Rectal smooth muscle tissue (tissue), 1 donor: ENCODE results near the gene SLMAP.
"Not testable (repeated sequence)": the region's sequence is repeated elsewhere in the genome, so short reads cannot be mapped to it uniquely, and the experiment has no call there.

Source experiments
- H3K27ac ChIP-seq: one replicate; pipeline ENCODE4 v1.7.0; 2013; ENCODE audit warnings: low read depth, low read length, inconsistent platforms
- H3K27me3 ChIP-seq: one replicate; pipeline ENCODE4 v1.7.0; 2013; ENCODE audit warnings: low read length; ENCODE audit not compliant: control insufficient read depth, insufficient read depth
- H3K36me3 ChIP-seq: one replicate; pipeline ENCODE4 v1.7.0; 2013; ENCODE audit warnings: low read length; ENCODE audit not compliant: control insufficient read depth, insufficient read depth
- H3K4me1 ChIP-seq: one replicate; pipeline ENCODE4 v1.7.0; 2013; ENCODE audit warnings: low read length; ENCODE audit not compliant: control insufficient read depth, insufficient read depth
- H3K4me3 ChIP-seq: one replicate; pipeline ENCODE4 v1.7.0; 2013; ENCODE audit warnings: low read length
- H3K9ac ChIP-seq: one replicate; pipeline ENCODE4 v1.7.0; 2013; ENCODE audit warnings: low read length

SLMAP gene

DNA sequence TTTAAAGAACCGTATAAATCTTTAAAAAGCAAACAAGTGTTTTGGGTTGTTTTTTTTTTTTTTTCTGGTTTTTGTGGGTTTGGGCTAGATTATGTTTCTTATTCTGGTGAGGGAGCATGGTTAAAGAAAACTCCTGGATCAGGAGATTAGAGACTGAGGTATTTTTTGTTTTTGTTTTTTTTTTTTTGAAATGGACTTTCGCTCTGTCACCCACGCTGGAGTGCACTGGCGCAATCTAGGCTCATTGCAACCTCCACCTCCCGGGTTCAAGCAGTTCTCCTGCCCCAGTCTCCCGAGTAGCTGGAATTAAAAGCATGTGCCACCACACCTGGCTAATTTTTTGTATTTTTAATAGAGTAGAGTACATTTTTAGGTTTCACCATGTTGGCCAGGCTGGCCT, 95.2 kb downstream of the SLMAP start:
- Histone ChIP-seq H3K27ac (no peak overlapping the region), H3K27me3 (no peaks in the 10 kb centered on the region), H3K36me3 (no peaks in the 10 kb centered on the region), H3K4me1 (no peaks in the 10 kb centered on the region), H3K9ac (no peak overlapping the region), H3K4me3 (no peak overlapping the region)

DNA sequence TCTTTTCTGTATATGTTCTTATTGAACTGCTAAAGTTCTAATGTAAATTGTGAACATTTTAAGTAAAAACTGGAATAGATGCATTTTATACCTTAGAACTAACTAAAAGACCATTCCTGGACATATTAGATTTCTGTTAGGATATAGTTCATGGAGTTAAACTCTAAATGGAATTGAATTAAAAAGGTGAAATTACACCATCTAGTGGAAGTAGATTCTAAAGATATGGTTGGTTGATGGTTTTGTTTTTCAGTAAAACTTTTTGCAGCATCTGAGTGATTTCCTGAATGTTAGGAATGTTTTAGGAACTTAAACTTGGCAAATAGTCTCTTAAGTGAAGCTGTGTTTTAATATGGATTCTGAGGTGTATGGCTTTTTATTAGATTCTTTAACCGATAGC, 96.8 kb downstream of the SLMAP start:
- no peaks in the 10 kb centered on the region for H3K27me3 ChIP-seq
- no peak overlapping the region for H3K27ac ChIP-seq
- H3K9ac ChIP-seq: no peak overlapping the region
- H3K4me3 ChIP-seq: no peak overlapping the region
- H3K4me1 ChIP-seq: no peaks in the 10 kb centered on the region
- H3K36me3 ChIP-seq: no peaks in the 10 kb centered on the region

DNA sequence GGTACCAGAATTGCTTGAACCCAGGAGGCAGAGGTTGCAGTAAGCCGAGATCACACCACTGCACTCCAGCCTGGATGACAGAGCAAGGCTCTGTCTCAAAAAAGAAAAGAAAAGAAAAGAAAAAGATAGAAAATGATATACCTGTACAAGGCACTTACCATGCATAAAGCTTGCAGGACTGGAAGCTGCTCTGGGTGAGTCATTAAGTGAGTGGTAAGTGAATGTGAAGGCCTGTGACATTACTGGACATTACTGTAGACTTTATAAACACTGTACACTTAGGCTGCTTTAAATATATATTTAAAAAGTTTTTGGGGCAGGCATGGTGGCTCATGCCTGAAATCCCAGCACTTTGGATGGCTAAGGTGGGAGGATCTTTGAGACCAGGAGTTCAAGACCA, 99.2 kb downstream of the SLMAP start:
- Histone ChIP-seq H3K27ac (no peak overlapping the region), H3K4me3 (no peak overlapping the region), H3K4me1 (no peaks in the 10 kb centered on the region), H3K9ac (no peak overlapping the region), H3K36me3 (no peaks in the 10 kb centered on the region), H3K27me3 (no peaks in the 10 kb centered on the region)

DNA sequence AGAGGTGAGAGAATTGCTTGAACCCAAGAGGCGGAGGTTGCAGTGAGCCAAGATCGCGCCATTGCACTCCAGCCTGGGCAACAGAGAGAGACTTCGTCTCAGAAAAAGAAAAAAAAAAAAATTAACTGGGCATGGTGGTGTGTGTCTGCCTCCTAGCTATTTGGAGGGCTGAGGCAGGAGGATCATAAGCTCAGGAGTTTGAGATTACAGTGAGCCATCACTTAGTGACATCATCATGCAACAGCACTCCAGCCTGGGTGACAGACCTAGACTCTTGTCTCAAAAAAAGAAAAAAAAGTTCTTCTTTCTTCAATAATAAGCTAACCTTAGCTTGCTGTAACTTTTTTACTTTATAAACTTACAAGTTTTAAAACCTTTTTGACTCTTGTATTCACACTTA, 99.8 kb downstream of the SLMAP start:
- Histone ChIP-seq H3K27me3 (no peaks in the 10 kb centered on the region), H3K4me1 (no peaks in the 10 kb centered on the region), H3K4me3 (no peak overlapping the region), H3K36me3 (no peaks in the 10 kb centered on the region), H3K9ac (no peak overlapping the region), H3K27ac (no peak overlapping the region)

DNA sequence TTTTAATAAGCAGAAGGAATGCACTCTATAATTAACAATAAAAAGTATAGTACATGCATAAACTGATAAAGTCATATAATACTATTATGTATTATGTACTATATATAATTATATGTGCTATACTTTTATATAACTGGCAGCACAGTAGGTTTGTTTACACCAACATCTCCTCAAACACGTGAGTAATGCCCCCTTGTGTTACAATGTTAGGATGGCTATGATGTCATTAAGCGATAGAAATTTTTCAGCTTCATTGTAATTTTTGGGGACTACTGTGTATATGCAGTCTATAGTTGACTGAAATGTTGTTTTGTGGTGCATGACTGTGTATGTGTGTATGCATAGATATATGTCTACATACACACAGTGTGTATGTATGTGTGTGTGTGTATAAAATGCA, 100.6 kb downstream of the SLMAP start:
- Histone ChIP-seq H3K4me3 (no peak overlapping the region), H3K9ac (no peak overlapping the region), H3K36me3 (no peaks in the 10 kb centered on the region), H3K27ac (no peak overlapping the region), H3K4me1 (no peaks in the 10 kb centered on the region), H3K27me3 (no peaks in the 10 kb centered on the region)

DNA sequence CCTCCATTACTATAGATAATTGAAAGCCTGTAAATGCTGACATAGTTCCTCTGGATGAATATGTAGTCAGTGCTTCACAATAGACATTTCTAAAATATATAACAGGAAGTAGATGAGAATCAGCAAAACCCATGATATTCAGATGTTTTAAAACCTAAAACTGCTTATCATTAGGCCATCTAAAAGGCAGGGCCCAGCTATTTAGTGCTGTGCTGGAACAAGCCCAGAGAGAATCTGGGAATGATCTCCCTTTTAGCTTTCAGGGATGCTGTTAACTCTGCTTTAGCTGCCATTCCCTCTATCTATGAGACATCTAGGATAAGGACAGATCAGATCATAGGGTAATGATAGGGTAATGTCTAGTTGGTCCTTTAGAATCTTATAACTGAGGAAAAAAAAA, 106.8 kb downstream of the SLMAP start:
- H3K4me1 ChIP-seq: no peaks in the 10 kb centered on the region
- H3K27me3 ChIP-seq: no peaks in the 10 kb centered on the region
- no peak overlapping the region for H3K4me3 ChIP-seq
- no peak overlapping the region for H3K9ac ChIP-seq
- H3K36me3 ChIP-seq: no peaks in the 10 kb centered on the region
- no peak overlapping the region for H3K27ac ChIP-seq

DNA sequence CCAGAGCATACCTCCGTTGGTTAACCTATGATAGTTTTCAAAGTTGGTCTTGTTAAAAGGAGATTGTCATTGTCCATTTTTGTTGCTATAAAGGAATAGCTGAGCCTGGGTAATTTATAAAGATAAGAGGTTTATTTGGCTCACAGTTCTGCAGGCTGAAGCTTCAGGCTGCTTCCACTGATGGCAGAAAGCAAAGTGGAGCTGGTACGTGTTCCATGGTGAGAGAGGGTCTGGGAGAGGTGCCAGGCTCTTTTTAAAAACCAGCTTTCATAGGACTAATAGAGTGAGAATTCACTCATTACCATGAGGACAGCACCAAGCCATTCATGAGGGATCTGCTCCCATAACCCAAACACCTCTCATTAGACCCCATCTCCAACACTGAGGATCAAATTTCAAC, 107.3 kb downstream of the SLMAP start:
- Histone ChIP-seq H3K27me3 (no peaks in the 10 kb centered on the region), H3K9ac (no peak overlapping the region), H3K27ac (no peak overlapping the region), H3K36me3 (no peaks in the 10 kb centered on the region), H3K4me3 (no peak overlapping the region), H3K4me1 (no peaks in the 10 kb centered on the region)

DNA sequence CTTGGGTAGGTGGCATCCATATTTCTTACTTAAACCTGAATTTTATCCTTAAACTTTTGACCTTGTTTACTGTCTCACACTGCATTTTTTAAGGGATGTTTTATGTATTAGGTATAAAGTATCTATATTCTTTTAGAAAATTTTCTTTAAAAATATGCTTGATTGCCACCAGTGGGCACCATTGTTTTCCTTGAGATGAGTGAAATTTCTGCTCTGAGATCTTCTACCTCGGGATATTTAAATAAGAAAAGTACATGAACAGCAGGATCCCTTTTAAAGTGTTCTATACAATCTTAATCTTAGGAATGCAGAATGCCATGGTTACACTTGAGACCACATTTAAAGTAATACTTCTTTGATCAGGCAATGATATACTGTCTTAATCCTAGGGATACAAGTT, 108.7 kb downstream of the SLMAP start:
- Histone ChIP-seq H3K27ac (no peak overlapping the region), H3K36me3 (no peaks in the 10 kb centered on the region)

DNA sequence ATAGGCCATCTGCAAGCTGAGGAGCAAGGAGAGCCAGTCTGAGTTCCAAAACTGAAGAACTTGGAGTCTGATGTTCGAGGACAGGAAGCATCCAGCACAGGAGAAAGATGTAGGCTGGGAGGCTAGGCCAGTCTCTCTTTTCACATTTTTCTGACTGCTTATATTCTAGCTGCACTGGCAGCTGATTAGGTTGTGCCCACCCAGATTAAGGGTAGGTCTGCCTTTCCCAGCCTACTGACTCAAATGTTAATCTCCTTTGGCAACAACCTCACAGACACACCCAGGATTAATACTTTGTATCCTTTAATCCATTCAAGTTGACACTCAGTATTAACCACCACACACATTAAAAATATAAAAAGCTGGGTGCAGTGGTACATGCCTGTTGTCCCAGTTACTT, 113.0 kb downstream of the SLMAP start:
- H3K36me3 ChIP-seq, H3K4me1 ChIP-seq, H3K27ac ChIP-seq, H3K4me3 ChIP-seq, H3K9ac ChIP-seq, H3K27me3 ChIP-seq: not testable (repeated sequence)

More for the DNA sequence above, 108.7 kb downstream of the SLMAP start:
- H3K4me3 ChIP-seq: no peak overlapping the region
- H3K4me1 ChIP-seq: no peaks in the 10 kb centered on the region
- H3K9ac ChIP-seq: no peak overlapping the region
- H3K27me3 ChIP-seq: no peaks in the 10 kb centered on the region

DNA sequence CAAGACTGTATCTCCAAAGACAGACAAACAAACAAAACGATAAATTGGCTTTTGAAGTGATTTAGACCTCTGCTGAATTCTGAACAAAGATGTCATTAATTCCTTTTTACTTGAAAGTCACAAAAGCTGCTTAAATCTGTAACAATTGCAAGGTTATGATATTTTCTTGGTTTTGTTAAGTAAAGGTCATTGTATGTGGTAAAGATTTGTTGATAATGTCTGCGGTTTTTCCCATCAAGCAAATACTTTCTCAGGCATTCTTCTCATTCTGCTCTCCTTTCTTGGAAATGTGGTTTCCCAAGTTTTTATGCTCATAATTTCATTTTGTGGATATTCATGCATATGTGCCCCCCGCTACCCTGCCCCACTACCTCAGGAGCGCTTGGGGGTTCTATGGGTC, 116.5 kb downstream of the SLMAP start:
- no peak overlapping the region for H3K9ac ChIP-seq
- no peaks in the 10 kb centered on the region for H3K27me3 ChIP-seq
- no peak overlapping the region for H3K4me3 ChIP-seq
- H3K4me1 ChIP-seq: no peaks in the 10 kb centered on the region
- H3K36me3 ChIP-seq: no peaks in the 10 kb centered on the region
- no peak overlapping the region for H3K27ac ChIP-seq

DNA sequence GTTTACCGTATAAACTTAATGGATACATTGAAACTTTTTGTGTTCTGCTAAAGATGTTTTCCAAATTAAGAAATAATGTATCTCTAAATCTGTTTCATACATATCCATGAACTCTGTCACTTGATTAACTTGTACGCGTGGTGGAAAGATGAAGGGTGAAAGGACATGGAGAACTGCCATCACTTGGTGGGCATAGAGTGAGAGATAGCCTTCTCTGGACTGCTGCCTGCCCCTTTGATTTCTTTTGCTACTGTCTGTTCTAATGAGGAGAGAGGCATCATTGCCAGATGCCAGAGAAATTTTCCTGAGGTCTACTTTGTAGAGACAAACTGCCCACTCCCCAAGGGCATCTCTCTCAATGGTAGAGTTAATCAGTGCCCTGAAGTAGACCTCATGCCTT, 120.5 kb downstream of the SLMAP start:
- Histone ChIP-seq H3K27ac (no peak overlapping the region), H3K36me3 (no peaks in the 10 kb centered on the region), H3K4me3 (no peak overlapping the region), H3K4me1 (no peaks in the 10 kb centered on the region), H3K27me3 (no peaks in the 10 kb centered on the region), H3K9ac (no peak overlapping the region)

DNA sequence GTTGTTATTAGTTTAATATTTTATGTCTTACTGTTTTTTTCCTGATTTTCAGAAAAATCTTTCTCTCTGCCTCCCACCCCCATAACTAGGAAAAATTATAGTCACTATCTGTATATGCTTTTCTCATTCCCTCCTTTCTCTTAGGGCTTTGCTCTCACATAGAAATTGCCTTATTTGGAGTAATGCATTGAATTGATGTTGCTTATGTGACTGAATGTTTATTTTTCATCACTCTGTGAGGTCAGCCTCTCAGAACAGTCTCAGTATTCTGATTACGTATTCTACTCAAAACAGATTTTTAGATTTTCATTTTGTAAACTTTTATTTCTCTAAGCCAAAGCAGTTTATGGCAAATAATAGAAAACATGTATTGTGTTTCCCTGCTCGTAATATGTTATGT, 121.0 kb downstream of the SLMAP start:
- H3K36me3 ChIP-seq: no peaks in the 10 kb centered on the region
- H3K27me3 ChIP-seq: no peaks in the 10 kb centered on the region
- no peak overlapping the region for H3K4me3 ChIP-seq
- H3K4me1 ChIP-seq: no peaks in the 10 kb centered on the region
- no peak overlapping the region for H3K9ac ChIP-seq
- no peak overlapping the region for H3K27ac ChIP-seq

DNA sequence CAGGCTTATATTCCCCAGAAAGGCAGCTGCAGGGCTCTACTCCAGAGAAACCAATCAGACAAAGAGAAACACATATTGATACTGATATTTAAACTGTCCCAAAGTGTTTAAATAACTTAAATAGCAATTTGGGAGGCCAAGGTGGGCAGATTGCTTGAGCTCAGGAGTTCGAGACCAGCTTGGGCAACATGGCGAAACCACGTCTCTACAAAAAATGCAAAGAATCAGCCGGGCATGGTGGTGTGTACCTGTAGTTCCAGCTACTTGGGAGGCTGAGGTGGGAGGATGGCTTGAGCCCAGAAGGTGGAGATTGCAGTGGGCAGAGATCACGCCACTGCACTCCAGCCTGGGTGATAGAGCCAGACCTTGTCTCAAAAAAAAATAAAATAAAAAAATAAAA, 128.3 kb downstream of the SLMAP start:
- not testable (repeated sequence) for H3K4me3 ChIP-seq, H3K36me3 ChIP-seq, H3K9ac ChIP-seq, H3K27ac ChIP-seq, H3K4me1 ChIP-seq, H3K27me3 ChIP-seq

DNA sequence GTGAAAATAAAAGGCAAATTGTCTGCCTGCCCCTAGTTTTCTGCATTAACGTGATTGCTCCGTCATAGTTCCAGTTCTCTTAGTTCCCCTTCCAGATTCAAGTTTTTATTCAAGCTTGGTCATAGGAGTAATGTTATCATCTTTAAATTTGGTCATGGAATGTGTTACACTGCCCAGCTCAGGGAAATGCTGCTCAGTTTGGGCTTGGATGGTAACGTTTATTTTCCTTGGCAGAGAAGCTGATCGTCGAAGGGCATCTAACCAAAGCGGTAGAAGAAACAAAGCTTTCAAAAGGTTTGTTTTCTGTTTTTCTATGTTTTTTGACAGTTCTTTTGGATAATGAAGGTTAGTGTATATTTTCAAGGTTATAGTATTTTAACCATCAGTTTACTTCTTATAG, 133.7 kb downstream of the SLMAP start:
- H3K27ac ChIP-seq: peak overlapping the region; percentile 93
- no peaks in the 10 kb centered on the region for H3K36me3 ChIP-seq
- H3K9ac ChIP-seq: no peak overlapping the region
- peak overlapping the region; percentile 47 for H3K4me3 ChIP-seq
- H3K4me1 ChIP-seq: peaks cover 3% of the 10 kb centered on the region
- H3K27me3 ChIP-seq: no peaks in the 10 kb centered on the region
